Measurements from ENCODE around the gene NR3C1. TPM values are rescaled to one million over a fixed set of nuclear protein-coding genes. Genes with fewer than 3 reads are reported as not detected.

The NR3C1 gene
- total RNA-seq, 2 donors from 2014 or later, result 56.5 to 58.1 TPM

- DNase-seq (ENCODE audit: low spot score) (no peak), ATAC-seq (ENCODE audit: insufficient number of reproducible peaks, low FRiP score, low read depth) (no peak)
- H3K27me3 ChIP-seq (replicated peaks; ENCODE audit: insufficient read depth), result no peaks in the 10 kb centered on the region
- H3K36me3 ChIP-seq, result no peaks in the 10 kb centered on the region
- H3K4me1 ChIP-seq (ENCODE audit: control insufficient read depth in 1 of 2, low read depth in 2 of 2), result peaks cover 65 to 72% of the 10 kb centered on the region in 2 donors
- H3K4me3 ChIP-seq, result no peak overlapping the region
- TF ChIP-seq CTCF (IDR thresholded peaks at IDR 0.05), result no peak
- H3K9me3 ChIP-seq, result no peaks in the 10 kb centered on the region
- no peak overlapping the region for H3K27ac ChIP-seq
These were observed 12.5 kb downstream of the NR3C1 start for GRCh38 chr5:143390941-143391340.

- Histone ChIP-seq H3K9me3 (peaks cover 7% of the 10 kb centered on the region), H3K4me3 (no peak overlapping the region), H3K27ac (no peak overlapping the region), H3K36me3 (no peaks in the 10 kb centered on the region), H3K27me3 (replicated peaks; ENCODE audit: insufficient read depth) (no peaks in the 10 kb centered on the region), H3K4me1 (ENCODE audit: control insufficient read depth in 1 of 2, low read depth in 2 of 2) (peaks cover 59 to 65% of the 10 kb centered on the region in 2 donors)
- ATAC-seq (ENCODE audit: insufficient number of reproducible peaks, low FRiP score, low read depth), result no peak
- DNase-seq (ENCODE audit: low spot score), result no peak
- TF ChIP-seq CTCF (IDR thresholded peaks at IDR 0.05), result no peak
These were observed 13.2 kb downstream of the NR3C1 start for GRCh38 chr5:143390258-143390657.

- Histone ChIP-seq H3K4me1 (ENCODE audit: control insufficient read depth in 1 of 2, low read depth in 2 of 2) (peaks cover 33 to 38% of the 10 kb centered on the region in 2 donors), H3K27ac (no peak overlapping the region), H3K9me3 (peaks cover 7% of the 10 kb centered on the region), H3K27me3 (replicated peaks; ENCODE audit: insufficient read depth) (no peaks in the 10 kb centered on the region), H3K36me3 (no peaks in the 10 kb centered on the region), H3K4me3 (no peak overlapping the region)
- ATAC-seq (ENCODE audit: insufficient number of reproducible peaks, low FRiP score, low read depth) (no peak), DNase-seq (ENCODE audit: low spot score) (no peak)
- no peak for TF ChIP-seq CTCF (IDR thresholded peaks at IDR 0.05)
These were observed 16.8 kb downstream of the NR3C1 start for GRCh38 chr5:143386725-143387124.

- no peak overlapping the region for H3K4me3 ChIP-seq
- peaks cover 25 to 31% of the 10 kb centered on the region in 2 donors for H3K4me1 ChIP-seq (ENCODE audit: control insufficient read depth in 1 of 2, low read depth in 2 of 2)
- H3K27me3 ChIP-seq (replicated peaks; ENCODE audit: insufficient read depth), result no peaks in the 10 kb centered on the region
- H3K36me3 ChIP-seq, result no peaks in the 10 kb centered on the region
- H3K9me3 ChIP-seq, result peaks cover 7% of the 10 kb centered on the region
- no peak for TF ChIP-seq CTCF (IDR thresholded peaks at IDR 0.05)
- no peak for DNase-seq (ENCODE audit: low spot score)
- no peak for ATAC-seq (ENCODE audit: insufficient number of reproducible peaks, low FRiP score, low read depth)
- H3K27ac ChIP-seq, result no peak overlapping the region
These were observed 18.4 kb downstream of the NR3C1 start for GRCh38 chr5:143384865-143385657.

- DNase-seq (ENCODE audit: low spot score) (no peak), ATAC-seq (ENCODE audit: insufficient number of reproducible peaks, low FRiP score, low read depth) (no peak)
- TF ChIP-seq CTCF (IDR thresholded peaks at IDR 0.05), result no peak
- H3K27me3 ChIP-seq (replicated peaks; ENCODE audit: insufficient read depth), result no peaks in the 10 kb centered on the region
- H3K27ac ChIP-seq, result no peak overlapping the region
- peaks cover 25 to 35% of the 10 kb centered on the region in 2 donors for H3K4me1 ChIP-seq (ENCODE audit: control insufficient read depth in 1 of 2, low read depth in 2 of 2)
- H3K4me3 ChIP-seq, result no peak overlapping the region
- H3K9me3 ChIP-seq, result peaks cover 7% of the 10 kb centered on the region
- H3K36me3 ChIP-seq, result no peaks in the 10 kb centered on the region
These were observed 19.5 kb downstream of the NR3C1 start for GRCh38 chr5:143383988-143384387.
